ENCODE data around the gene REN.

The REN gene

DNA sequence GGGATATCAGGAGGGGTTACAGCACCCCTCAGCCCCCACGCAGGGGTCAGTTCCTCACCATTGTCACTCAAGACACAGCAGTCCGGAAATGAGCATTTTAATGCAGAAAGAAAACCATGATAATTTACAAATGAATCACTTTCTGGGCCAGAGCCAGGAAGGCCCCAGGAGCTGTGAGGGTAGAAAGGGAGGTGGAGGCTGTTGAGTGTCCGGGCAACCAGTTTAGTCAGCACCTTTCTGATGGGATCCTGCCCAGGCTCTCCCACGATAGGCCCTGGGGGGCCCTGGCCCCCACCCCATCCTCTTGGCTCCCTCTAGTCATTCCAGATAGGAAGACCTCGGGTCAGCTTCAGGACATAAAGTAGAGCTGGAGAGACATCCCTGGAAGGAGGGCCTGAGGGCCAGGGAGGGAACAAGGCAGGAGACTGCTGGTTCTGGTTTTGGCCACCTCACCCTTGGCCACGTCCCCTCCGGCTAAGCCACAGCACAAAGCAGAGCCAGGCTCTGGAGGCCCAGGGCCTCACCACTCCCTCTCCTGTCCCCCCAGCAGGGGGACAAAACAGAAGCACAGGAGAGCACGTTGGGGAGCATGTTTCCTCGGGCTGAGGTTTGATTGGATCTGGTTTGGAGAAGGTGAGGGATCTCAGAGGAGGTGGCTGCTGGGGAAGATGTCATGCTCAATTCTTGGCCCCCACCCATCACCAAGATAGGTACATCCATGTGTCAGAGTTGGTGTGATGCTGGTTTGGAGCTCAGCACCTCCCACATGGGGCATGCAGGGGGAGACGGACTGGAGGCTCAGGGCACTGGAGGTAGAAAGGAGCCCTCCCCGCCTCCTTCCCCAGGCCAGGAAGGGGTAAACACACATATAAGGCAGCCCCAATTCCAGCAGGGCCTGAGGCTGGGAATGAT lies 34.9 kb downstream of the REN start:
- peak; percentile 92 for DNase-seq

DNA sequence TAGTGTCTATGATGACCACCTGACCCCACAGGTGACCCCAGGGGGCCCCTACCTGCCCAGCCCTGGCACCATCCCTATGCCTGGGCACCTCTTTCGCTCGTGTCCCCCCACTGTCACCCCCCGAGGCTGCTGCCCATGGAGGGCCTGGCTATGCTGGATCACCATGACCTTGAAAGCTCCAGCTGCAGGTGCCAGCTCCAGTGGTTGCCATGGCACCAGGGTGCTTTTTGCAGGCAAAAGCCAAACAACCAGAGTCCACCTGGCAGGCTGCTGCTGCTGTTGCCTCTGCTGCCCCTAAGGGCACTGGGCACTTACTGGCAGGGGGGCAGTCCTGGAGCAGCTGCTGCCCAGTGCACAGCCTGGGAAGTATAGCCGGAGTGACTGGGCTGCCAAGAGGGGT lies 36.0 kb downstream of the REN start:
- DNase-seq = no peak

DNA sequence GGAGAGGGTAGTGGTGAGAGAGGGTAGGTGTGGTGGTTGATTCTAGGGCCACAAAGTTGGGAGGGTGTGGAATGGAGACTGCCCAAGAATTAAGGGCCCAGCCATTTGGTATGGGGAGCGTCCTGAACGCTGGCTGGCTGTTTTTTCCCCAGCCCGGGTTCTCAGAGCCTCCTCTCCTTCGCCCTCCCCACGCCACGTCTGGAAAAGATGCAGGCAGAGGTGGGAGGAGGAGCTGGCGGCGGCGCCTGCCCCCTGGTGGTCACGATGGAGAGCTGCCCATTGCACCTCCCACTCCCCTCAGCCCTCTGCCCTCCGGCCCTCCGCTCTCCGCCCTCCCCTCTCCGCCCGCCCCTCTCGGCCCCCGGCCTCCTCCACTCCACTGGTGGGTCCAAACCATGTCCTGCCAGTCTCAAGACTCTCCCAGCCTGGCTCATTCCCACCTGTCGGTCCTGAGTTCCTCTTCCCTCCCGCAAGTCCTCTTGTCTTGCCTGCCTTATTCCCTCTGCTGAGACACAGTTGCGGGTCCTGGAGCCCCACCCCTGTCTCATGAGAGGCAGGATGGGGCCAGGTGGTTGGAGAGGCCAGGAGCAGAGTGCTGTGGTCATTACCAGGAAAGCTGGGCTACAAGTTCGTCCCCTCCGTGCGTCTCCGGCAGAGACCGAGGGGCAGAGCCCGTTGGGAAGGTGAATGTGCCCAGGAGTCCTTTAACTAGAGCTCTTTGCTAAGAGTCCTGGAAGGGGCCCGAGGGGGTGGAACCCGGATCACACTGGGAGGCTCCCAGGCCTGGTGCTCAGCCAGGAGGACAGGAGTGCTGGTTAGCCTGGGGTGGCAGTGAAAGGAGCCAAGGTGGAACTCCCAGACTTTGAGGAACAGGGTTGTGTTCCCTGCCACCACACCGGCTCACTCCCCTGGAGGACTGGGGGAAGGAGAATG lies 36.9 kb downstream of the REN start:
- peak; percentile 70 for DNase-seq

GRCh38 chr1:204128464-204128963 lies 37.6 kb downstream of the REN start:
- DNase-seq = no peak

- peak; percentile 85 for DNase-seq
Measured at GRCh38 chr1:204127597-204128242, 38.4 kb downstream of the REN start.

GRCh38 chr1:204126956-204127355 lies 39.2 kb downstream of the REN start:
- no peak for DNase-seq

DNA sequence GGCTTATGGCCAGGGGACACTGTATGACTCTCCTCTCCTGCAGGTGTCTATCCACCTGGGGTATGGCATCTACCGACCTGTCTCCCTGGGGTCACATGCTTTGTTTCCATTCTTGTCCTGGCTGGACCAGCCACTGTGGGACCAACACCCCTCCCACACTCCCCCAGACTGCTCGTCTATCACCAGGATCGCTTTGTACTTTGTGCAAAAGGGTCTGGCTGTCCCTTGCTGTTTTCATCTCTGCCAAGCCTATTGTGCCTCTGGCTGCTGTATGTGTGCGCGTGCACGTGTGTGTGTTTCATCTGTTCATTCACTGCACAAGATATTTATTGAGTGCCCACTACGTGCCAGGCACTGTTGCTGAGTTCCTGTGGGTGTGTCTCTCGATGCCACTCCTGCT lies 39.8 kb downstream of the REN start:
- no peak for DNase-seq

DNA sequence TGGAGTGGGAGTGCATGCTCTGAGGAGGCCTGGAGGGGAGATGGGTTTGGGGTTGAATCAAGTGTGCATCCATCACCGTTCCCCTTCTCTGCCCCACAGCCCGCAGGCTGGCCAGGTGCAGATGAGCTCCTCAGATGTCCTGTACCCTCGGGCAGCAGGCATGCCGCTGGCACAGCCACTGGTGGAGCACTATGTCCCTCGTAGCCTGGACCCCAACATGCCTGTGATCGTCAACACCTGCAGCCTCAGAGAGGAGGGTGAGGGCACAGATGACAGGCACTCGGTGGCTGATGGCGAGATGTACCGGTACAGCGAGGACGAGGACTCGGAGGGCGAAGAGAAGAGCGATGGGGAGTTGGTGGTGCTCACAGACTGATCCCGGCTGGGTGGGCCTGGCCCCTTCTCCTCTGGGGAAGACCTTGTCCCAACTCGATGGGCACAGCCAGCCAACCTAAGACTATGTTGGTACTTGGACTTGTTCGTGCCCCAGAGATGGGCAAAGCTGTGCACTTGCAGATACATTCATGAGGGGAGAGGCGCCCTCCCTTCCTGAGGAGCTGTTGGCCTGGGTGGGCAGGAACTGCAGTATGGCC lies 40.3 kb downstream of the REN start:
- DNase-seq = no peak

GRCh38 chr1:204124639-204125038 lies 41.5 kb downstream of the REN start:
- DNase-seq = no peak

DNA sequence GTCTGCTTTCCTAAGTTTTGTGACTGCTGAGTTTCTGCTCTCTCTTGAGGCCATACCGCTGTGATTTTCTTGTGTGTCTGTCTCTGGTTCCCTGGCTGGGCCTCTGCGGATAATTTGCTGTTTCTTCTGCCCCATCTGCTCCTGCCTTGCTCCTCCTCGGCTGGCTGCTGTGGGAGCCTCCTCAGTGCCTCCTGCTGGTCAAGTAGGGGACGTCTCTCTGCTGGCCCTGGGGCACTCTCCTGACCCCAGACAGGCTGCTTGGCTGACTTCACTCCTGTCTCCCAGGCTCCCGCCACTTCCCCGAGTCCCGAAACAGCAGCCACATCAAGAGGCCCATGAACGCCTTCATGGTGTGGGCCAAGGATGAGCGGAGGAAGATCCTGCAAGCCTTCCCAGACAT lies 42.8 kb downstream of the REN start:
- no peak for DNase-seq

DNA sequence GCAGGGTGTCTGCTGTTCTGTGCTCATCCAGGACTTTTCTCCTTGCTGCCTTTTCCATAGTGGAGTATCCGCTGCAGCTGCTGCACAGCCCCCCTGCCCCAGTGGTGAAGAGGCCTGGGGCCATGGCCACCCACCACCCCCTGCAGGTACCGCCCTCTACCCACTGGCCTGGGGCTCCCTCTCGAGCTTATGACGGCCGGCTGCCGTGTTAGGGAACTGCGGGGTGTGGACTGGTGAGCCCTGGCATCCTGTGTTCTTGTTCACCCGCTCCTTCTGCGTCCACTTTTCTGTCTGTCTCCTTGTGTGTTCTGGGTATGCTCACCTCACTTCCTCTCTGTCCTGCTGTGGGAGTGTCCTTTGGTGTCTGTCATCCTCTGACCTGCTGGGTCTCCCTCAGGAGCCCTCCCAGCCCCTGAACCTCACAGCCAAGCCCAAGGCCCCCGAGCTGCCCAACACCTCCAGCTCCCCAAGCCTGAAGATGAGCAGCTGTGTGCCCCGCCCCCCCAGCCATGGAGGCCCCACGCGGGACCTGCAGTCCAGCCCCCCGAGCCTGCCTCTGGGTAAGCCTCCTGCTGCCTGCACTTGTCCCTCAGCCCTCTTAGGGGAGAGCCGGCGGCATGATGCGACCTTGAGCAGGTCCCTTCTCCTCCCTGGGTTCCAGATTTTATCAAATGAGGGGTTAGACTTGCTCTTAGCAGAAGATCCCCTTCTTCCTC lies 44.1 kb downstream of the REN start:
- no peak for DNase-seq

- no peak for DNase-seq
Measured at GRCh38 chr1:204116539-204116938, 49.6 kb downstream of the REN start.

GRCh38 chr1:204115116-204115515 lies 51.0 kb downstream of the REN start:
- no peak for DNase-seq

- DNase-seq = no peak
Measured at GRCh38 chr1:204114606-204115005, 51.5 kb downstream of the REN start.

DNA sequence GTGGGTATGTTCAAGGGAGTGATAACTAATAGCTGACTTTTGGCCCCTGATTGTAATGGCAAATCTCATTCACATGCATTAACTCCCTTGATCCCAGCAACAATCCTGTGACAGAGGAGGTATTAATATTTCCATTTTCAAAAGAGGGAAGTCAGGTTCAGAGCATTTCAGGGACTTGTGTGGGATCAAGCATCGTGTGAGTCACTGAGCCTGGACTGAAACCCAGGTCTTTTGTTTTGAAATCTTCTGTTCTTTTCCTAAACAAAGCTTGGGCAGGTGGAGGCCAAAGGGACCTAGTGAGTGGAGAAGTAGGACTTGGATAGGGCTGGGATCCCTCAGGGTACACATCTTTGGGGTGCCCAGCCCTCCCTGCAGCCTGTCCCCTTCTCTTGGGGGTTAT lies 52.2 kb downstream of the REN start:
- DNase-seq = no peak

DNA sequence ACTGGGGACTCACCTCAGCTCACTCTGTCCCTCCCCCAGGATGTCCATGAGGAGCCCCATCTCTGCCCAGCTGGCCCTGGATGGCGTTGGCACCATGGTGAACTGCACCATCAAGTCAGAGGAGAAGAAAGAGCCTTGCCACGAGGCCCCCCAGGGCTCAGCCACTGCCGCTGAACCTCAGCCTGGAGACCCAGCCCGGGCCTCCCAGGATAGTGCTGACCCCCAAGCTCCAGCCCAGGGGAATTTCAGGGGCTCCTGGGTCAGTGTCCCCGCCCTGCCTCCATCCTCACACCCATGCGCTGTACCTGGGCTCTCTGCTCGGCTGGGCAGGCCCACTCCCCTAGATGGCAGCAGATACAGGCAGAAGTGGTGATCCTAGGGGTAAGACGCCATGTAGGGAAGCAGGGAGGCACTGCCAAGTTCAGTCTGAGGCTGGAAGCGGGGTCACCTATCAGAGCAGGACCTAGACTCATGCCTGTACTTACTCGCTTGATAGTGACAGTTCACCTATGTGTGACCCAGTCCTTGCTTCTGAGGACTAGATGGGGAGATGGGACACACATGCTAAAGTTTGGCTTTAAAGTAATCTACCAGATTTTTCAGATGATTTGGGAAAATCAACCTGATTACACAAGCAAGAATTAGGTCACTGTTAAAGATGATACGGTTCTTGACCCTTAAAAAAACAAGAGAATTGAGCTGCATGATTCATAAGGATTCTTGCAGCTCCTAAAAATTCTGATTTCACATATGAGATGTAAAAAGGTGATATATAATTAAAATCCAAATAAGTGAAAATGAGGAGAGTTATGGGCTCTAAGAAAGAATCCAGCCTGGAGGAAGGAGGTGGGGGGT lies 53.0 kb downstream of the REN start:
- no peak for DNase-seq

DNA sequence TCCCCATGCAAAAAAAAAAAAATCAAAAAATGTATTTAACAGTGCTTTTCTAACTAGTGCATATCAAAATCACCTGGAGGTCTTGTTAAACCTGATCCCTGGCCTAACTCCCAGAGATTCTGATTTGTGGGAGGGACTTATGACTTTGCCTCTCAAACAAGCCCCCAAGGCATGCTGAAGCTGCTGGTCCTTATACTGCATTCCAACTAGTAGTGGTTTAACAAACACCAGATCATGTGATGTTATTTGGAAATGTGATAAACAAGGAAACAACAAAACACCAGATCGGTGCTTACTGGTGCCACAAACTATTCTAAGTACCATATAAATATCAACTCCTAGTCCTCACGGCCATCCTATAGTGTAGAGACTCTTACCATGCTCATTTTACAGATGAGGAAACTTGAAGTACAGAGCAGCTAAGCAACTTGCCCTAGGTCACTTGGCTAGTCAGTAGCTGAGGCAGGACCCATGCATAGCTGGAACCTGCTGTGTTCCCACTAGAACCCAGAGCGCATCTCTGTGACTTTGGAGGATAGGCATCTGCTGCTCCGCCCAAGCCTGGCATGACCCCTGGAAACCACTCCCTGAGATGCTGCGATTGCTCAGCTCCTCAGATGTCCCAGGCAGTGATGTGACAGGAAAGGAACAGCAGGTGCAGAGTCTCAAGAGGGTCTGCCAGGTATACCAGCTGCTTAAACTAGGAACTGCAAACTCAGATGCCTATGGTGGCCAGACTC lies 55.1 kb downstream of the REN start:
- no peak for DNase-seq

GRCh38 chr1:204108312-204109141 lies 57.6 kb downstream of the REN start:
- DNase-seq = no peak

- DNase-seq = no peak
Measured at GRCh38 chr1:204107892-204108291, 58.2 kb downstream of the REN start.

Measured in fibroblast of skin of right biceps (primary cell).